Measurements from ENCODE around the gene HRH1. TPM values are rescaled to one million over a fixed set of nuclear protein-coding genes. Genes with fewer than 3 reads are reported as not detected.
"Not testable (repeated sequence)": the region's sequence is repeated elsewhere in the genome, so short reads cannot be mapped to it uniquely, and the experiment has no call there.

HRH1 gene
- total RNA-seq, 1 donor from 2014 or later = not detected

DNA sequence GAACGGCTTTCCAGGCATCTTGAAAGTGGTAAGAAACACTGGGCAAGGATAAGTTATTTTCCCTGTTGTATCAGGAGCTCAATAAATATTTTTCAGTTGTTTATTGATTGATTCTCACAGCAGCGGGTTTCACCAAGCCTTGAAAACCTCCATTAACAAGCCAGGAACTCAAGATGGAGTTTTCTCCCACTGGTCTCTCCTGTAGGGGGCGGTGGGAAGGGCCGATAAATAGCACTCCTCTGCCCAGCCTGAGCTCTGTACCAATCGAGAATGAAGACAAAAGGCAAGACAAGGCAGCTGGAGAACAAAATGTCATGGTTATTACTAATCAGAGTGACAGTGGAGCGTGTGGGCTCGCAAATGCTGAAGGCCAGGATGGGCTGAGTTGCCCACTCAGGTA is 7.4 kb downstream of the HRH1 start:
- ATAC-seq (ENCODE audit: low read depth) (no peak), DNase-seq (no peak)
- TF ChIP-seq, protein P1, sequence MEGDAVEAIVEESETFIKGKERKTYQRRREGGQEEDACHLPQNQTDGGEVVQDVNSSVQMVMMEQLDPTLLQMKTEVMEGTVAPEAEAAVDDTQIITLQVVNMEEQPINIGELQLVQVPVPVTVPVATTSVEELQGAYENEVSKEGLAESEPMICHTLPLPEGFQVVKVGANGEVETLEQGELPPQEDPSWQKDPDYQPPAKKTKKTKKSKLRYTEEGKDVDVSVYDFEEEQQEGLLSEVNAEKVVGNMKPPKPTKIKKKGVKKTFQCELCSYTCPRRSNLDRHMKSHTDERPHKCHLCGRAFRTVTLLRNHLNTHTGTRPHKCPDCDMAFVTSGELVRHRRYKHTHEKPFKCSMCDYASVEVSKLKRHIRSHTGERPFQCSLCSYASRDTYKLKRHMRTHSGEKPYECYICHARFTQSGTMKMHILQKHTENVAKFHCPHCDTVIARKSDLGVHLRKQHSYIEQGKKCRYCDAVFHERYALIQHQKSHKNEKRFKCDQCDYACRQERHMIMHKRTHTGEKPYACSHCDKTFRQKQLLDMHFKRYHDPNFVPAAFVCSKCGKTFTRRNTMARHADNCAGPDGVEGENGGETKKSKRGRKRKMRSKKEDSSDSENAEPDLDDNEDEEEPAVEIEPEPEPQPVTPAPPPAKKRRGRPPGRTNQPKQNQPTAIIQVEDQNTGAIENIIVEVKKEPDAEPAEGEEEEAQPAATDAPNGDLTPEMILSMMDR (IDR thresholded peaks at IDR 0.05) = no peak
- peaks cover 26% of the 10 kb centered on the region for H3K27me3 Mint-ChIP-seq
- POLR2A ChIA-PET = no interaction called here
- H3K36me3 Mint-ChIP-seq (ENCODE audit: low read depth) = no peaks in the 10 kb centered on the region
- no peaks in the 10 kb centered on the region for H3K9me3 Mint-ChIP-seq
- no peak overlapping the region for H3K4me3 Mint-ChIP-seq
- H3K4me1 Mint-ChIP-seq = peaks cover 8% of the 10 kb centered on the region
- CTCF ChIA-PET = no interaction called here
- no peak overlapping the region for H3K27ac Mint-ChIP-seq
- intact Hi-C loops (cut with micrococcal nuclease) = loop anchor here (5.0 kb wide), 1 partner anchor 176 kb away; no protein-coding TSS in a partner anchor

GRCh38 chr3:11162401-11163345 is 8.4 kb downstream of the HRH1 start:
- Mint-ChIP-seq H3K27ac (no peak overlapping the region), H3K4me1 (peaks cover 8% of the 10 kb centered on the region), H3K36me3 (ENCODE audit: low read depth) (no peaks in the 10 kb centered on the region), H3K27me3 (peaks cover 19% of the 10 kb centered on the region), H3K9me3 (no peaks in the 10 kb centered on the region), H3K4me3 (no peak overlapping the region)
- no peak for DNase-seq
- ChIA-PET POLR2A (no interaction called here), CTCF (no interaction called here)
- no peak for ATAC-seq (ENCODE audit: low read depth)
- intact Hi-C loops (cut with micrococcal nuclease) = loop anchor here (5.0 kb wide), 1 partner anchor 175 kb away; no protein-coding TSS in a partner anchor
- TF ChIP-seq, protein P1 (IDR thresholded peaks at IDR 0.05) = no peak

DNA sequence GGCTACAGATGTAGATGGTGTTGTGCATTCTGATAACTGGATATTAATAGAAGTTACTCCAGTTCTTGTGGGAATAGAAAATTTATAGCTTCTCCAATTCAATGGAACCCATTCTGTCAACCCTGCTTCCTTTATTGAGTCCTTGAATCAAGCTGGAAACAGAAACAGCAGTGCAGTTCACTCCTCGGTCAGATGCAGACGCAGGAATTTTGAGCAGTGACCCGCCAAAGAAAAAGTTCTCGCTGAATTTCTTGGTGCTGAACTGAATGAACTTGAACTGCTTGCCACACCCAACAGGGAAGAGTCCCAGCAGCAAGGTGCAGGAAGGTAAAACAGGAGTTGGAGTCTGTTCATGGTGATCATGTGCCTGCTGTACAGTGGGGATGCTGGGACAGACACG is 10.3 kb downstream of the HRH1 start:
- ATAC-seq (ENCODE audit: low read depth) (no peak), DNase-seq (no peak)
- no peak overlapping the region for H3K4me3 Mint-ChIP-seq
- H3K9me3 Mint-ChIP-seq = no peaks in the 10 kb centered on the region
- ChIA-PET CTCF (no interaction called here), POLR2A (no interaction called here)
- TF ChIP-seq, protein P1 (IDR thresholded peaks at IDR 0.05) = no peak
- intact Hi-C loops (cut with micrococcal nuclease) = loop anchor here (5.0 kb wide), 1 partner anchor 173 kb away; no protein-coding TSS in a partner anchor
- peaks cover 20% of the 10 kb centered on the region for H3K27me3 Mint-ChIP-seq
- peaks cover 3% of the 10 kb centered on the region for H3K4me1 Mint-ChIP-seq
- H3K27ac Mint-ChIP-seq = no peak overlapping the region
- H3K36me3 Mint-ChIP-seq (ENCODE audit: low read depth) = no peaks in the 10 kb centered on the region

GRCh38 chr3:11165476-11165875 is 11.2 kb downstream of the HRH1 start:
- ChIA-PET POLR2A (no interaction called here), CTCF (no interaction called here)
- intact Hi-C loops (cut with micrococcal nuclease) = no loop called here
- DNase-seq (no peak), ATAC-seq (ENCODE audit: low read depth) (no peak)
- H3K27ac Mint-ChIP-seq = no peak overlapping the region
- H3K36me3 Mint-ChIP-seq (ENCODE audit: low read depth) = no peaks in the 10 kb centered on the region
- TF ChIP-seq, protein P1 (IDR thresholded peaks at IDR 0.05) = no peak
- peaks cover 20% of the 10 kb centered on the region for H3K27me3 Mint-ChIP-seq
- H3K4me1 Mint-ChIP-seq = no peaks in the 10 kb centered on the region
- no peak overlapping the region for H3K4me3 Mint-ChIP-seq
- no peaks in the 10 kb centered on the region for H3K9me3 Mint-ChIP-seq

- H3K9me3 Mint-ChIP-seq; intact Hi-C loops (cut with micrococcal nuclease); CTCF ChIA-PET; H3K27ac Mint-ChIP-seq; H3K36me3 Mint-ChIP-seq (ENCODE audit: low read depth); ATAC-seq (ENCODE audit: low read depth); H3K4me3 Mint-ChIP-seq; DNase-seq; POLR2A ChIA-PET; H3K4me1 Mint-ChIP-seq: not testable (repeated sequence)
- H3K27me3 Mint-ChIP-seq = peaks cover 20% of the 10 kb centered on the region
Measured at GRCh38 chr3:11166807-11167400, 12.6 kb downstream of the HRH1 start.
